ENCODE data around the gene CCDC148. TPM values are rescaled to one million over a fixed set of nuclear protein-coding genes. Genes with fewer than 3 reads are reported as not detected.
A peak's percentile ranks its signal among the peaks of the same experiment; 100 is the strongest.

CCDC148 gene
- total and polyA plus RNA-seq, 2 donors (not counting 3 experiments of a cell fraction or from before 2014, with no cell fraction given), result 0.04 to 0.69 TPM

DNA sequence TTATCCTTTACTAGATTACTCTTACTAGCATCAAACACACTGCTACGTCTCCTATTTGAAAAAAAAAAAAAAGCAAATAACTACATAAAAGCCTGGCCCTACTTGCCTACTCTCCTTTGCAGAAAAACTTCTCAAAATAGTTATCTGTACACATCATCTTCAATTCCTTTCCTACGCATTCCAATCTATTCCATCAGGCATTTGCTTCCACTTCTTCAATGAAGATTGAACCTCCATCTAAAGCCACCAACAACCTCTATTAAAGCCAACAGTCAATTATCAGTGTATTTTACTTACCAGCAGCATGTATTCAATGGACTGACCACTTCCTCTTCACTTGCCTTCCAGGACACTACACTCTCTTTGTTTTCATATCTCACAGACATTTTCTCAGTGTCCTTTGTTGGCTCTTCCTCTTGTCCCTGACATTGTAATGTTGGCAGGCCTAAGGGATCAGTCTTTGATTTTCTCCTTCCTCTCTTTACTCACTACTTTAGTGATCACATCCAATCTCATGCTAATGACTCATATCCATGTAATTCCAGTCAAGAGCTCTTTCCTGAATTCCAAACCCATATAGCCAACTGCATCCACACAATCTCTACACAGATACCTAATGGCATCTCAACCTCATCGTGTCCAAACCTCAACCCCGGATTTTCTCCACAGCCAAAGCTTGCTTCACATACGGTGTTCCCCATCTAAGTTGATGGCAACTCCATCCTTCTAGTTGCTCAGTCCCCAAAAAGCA, 131.3 kb downstream of the CCDC148 start:
- Histone ChIP-seq H3K4me3 (replicated peaks in 1 of 3; ENCODE audit: insufficient read depth in 1 of 3, low read depth in 1 of 3, low read length in 3 of 3) (no peak overlapping the region), H3K9ac (replicated peaks; ENCODE audit: extremely low read depth, insufficient read depth, low read length) (no peak overlapping the region), H3K4me1 (ENCODE audit: control insufficient read depth, extremely low read depth, insufficient read depth, low read length) (no peaks in the 10 kb centered on the region), H3K27ac (ENCODE audit: insufficient read depth, low read depth, low read length) (no peak overlapping the region), H3K4me2 (ENCODE audit: insufficient read depth, low read length) (no peak overlapping the region), H3K27me3 (ENCODE audit: control insufficient read depth in 2 of 2, insufficient read depth in 2 of 2, low read length in 2 of 2) (no peaks in the 10 kb centered on the region), H4K20me1 (replicated peaks; ENCODE audit: control insufficient read depth, extremely low read depth, insufficient read depth, low read length) (no peaks in the 10 kb centered on the region), H2AFZ (ENCODE audit: low read depth, low read length) (no peak overlapping the region), H3K79me2 (ENCODE audit: control insufficient read depth, insufficient read depth, low read length) (no peaks in the 10 kb centered on the region), H3K9me1 (replicated peaks; ENCODE audit: control insufficient read depth, extremely low read depth, insufficient read depth, low read length) (no peaks in the 10 kb centered on the region), H3K9me3 (replicated peaks; ENCODE audit: control insufficient read depth, insufficient read depth, low read length) (no peaks in the 10 kb centered on the region), H3K36me3 (ENCODE audit: control insufficient read depth in 2 of 2, extremely low read depth in 1 of 2, insufficient read depth in 2 of 2, low read length in 2 of 2) (no peaks in the 10 kb centered on the region)
- CTCF ChIA-PET, result no interaction called here
- POLR2A ChIA-PET, result no interaction called here
- intact Hi-C loops (cut with micrococcal nuclease), result no loop called here
- no TSS peak for BruUV-seq (replicated peaks)
- dilution Hi-C loops (cut with MboI; ENCODE audit: extremely low pct_ligation_motif_present, low sequenced_read_pairs), result no loop called here
- TF ChIP-seq FOS (IDR thresholded peaks at IDR 0.05; ENCODE audit: borderline replicate concordance, insufficient read depth, low read length), result peak; percentile 10
- TF ChIP-seq MYC (IDR thresholded peaks at IDR 0.05; ENCODE audit: low read depth, low read length), result no peak
- DNase-seq (ENCODE audit: low read depth, low spot score), result no peak
- no peak for FAIRE-seq

DNA sequence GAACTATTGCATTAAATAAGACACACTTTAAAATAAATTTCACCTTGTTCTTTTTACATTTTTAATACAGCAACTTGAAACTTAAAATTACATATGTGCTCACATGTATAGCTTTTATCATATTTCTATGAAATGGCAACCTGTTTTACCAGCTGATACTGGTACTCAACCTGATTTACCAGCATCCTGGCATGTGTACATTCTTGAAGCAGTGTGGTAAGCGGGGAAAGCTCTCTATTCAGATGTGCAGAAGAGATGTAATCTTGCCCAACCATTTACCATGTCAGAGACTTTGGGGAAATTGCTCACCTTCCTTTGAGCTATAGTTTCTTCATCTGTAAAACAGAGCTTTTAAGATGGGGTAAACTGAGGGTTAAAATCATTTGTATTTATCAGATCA, 133.2 kb downstream of the CCDC148 start:
- H3K79me2 ChIP-seq (ENCODE audit: control insufficient read depth, insufficient read depth, low read length), result no peaks in the 10 kb centered on the region
- ChIA-PET POLR2A (no interaction called here), CTCF (interaction anchor here (1.0 to 1.4 kb wide), 3 partner anchors 15 to 299 kb away, joined by 3 to 4 read pairs (median 3); no protein-coding TSS in a partner anchor)
- H3K9me3 ChIP-seq (replicated peaks; ENCODE audit: control insufficient read depth, insufficient read depth, low read length), result no peaks in the 10 kb centered on the region
- H2AFZ ChIP-seq (ENCODE audit: low read depth, low read length), result no peak overlapping the region
- no peak for FAIRE-seq
- TF ChIP-seq MYC (IDR thresholded peaks at IDR 0.05; ENCODE audit: low read depth, low read length) (no peak), POLR2AphosphoS5 (IDR thresholded peaks at IDR 0.05; ENCODE audit: insufficient read depth, low read depth, low read length) (no peak), JUN (IDR thresholded peaks at IDR 0.05; ENCODE audit: borderline replicate concordance, insufficient read depth, insufficient read length, low read depth) (no peak), GATA2 (IDR thresholded peaks at IDR 0.05; ENCODE audit: insufficient read depth, insufficient read length, low read depth, low read length) (no peak), FOS (IDR thresholded peaks at IDR 0.05; ENCODE audit: borderline replicate concordance, insufficient read depth, low read length) (no peak), POLR2A (IDR thresholded peaks at IDR 0.05; ENCODE audit: low read depth, low read length) (no peak), EZH2 (IDR thresholded peaks at IDR 0.05; ENCODE audit: borderline replicate concordance, low read depth, low read length, severe bottlenecking) (no peak)
- TF ChIP-seq, protein P1, sequence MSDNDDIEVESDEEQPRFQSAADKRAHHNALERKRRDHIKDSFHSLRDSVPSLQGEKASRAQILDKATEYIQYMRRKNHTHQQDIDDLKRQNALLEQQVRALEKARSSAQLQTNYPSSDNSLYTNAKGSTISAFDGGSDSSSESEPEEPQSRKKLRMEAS (IDR thresholded peaks at IDR 0.05; ENCODE audit: insufficient read depth, insufficient read length), result no peak
- TF ChIP-seq, protein P2, sequence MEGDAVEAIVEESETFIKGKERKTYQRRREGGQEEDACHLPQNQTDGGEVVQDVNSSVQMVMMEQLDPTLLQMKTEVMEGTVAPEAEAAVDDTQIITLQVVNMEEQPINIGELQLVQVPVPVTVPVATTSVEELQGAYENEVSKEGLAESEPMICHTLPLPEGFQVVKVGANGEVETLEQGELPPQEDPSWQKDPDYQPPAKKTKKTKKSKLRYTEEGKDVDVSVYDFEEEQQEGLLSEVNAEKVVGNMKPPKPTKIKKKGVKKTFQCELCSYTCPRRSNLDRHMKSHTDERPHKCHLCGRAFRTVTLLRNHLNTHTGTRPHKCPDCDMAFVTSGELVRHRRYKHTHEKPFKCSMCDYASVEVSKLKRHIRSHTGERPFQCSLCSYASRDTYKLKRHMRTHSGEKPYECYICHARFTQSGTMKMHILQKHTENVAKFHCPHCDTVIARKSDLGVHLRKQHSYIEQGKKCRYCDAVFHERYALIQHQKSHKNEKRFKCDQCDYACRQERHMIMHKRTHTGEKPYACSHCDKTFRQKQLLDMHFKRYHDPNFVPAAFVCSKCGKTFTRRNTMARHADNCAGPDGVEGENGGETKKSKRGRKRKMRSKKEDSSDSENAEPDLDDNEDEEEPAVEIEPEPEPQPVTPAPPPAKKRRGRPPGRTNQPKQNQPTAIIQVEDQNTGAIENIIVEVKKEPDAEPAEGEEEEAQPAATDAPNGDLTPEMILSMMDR (IDR thresholded peaks at IDR 0.05; ENCODE audit: extremely low read depth in 1 of 2, insufficient read depth in 1 of 2, low read depth in 1 of 2, low read length in 2 of 2), result no peak
- no peak overlapping the region for H3K4me3 ChIP-seq (replicated peaks in 1 of 3; ENCODE audit: insufficient read depth in 1 of 3, low read depth in 1 of 3, low read length in 3 of 3)
- H3K27ac ChIP-seq (ENCODE audit: insufficient read depth, low read depth, low read length), result no peak overlapping the region
- dilution Hi-C loops (cut with MboI; ENCODE audit: extremely low pct_ligation_motif_present, low sequenced_read_pairs), result no loop called here
- H3K4me1 ChIP-seq (ENCODE audit: control insufficient read depth, extremely low read depth, insufficient read depth, low read length), result no peaks in the 10 kb centered on the region
- no peaks in the 10 kb centered on the region for H4K20me1 ChIP-seq (replicated peaks; ENCODE audit: control insufficient read depth, extremely low read depth, insufficient read depth, low read length)
- no peaks in the 10 kb centered on the region for H3K27me3 ChIP-seq (ENCODE audit: control insufficient read depth in 2 of 2, insufficient read depth in 2 of 2, low read length in 2 of 2)
- no peak overlapping the region for H3K9ac ChIP-seq (replicated peaks; ENCODE audit: extremely low read depth, insufficient read depth, low read length)
- H3K36me3 ChIP-seq (ENCODE audit: control insufficient read depth in 2 of 2, extremely low read depth in 1 of 2, insufficient read depth in 2 of 2, low read length in 2 of 2), result no peaks in the 10 kb centered on the region
- no peaks in the 10 kb centered on the region for H3K9me1 ChIP-seq (replicated peaks; ENCODE audit: control insufficient read depth, extremely low read depth, insufficient read depth, low read length)
- DNase-seq (ENCODE audit: low read depth, low spot score), result no peak
- H3K4me2 ChIP-seq (ENCODE audit: insufficient read depth, low read length), result no peak overlapping the region
- intact Hi-C loops (cut with micrococcal nuclease), result no loop called here
- BruUV-seq (replicated peaks), result no TSS peak

Measured in endothelial cell of umbilical vein (primary cell).